Fibroblast of pulmonary artery (primary cell): ENCODE measurements around the gene SMIM7.

Source experiments
- DNase-seq: peaks from one replicate; pipeline ENCODE4 v3.0.0-alpha.2; 2010; ENCODE audit warnings: low read depth
- H3K4me3 ChIP-seq: replicated peaks from 2 replicates; pipeline ENCODE4 v1.5.1; 2011; ENCODE audit warnings: low read depth, mild to moderate bottlenecking, control low read depth, low read length, moderate library complexity
- CTCF ChIP-seq: IDR thresholded peaks from 2 replicates; pipeline ENCODE4 v1.5.1; 2011; ENCODE audit warnings: mild to moderate bottlenecking, control low read depth, low read length, inconsistent platforms; ENCODE audit errors: missing control alignments

Gene SMIM7

GRCh38 chr19:16600824-16601223 is 59.1 kb downstream of the SMIM7 start:
- TF ChIP-seq CTCF = no peak
- H3K4me3 ChIP-seq = no peak overlapping the region
- no peak for DNase-seq

GRCh38 chr19:16599655-16600346 is 60.1 kb downstream of the SMIM7 start:
- no peak for TF ChIP-seq CTCF
- no peak overlapping the region for H3K4me3 ChIP-seq
- DNase-seq = no peak

- TF ChIP-seq CTCF = no peak
- DNase-seq = no peak
- H3K4me3 ChIP-seq = no peak overlapping the region
These were observed 61.1 kb downstream of the SMIM7 start for GRCh38 chr19:16598848-16599247.

GRCh38 chr19:16596399-16596798 is 63.5 kb downstream of the SMIM7 start:
- no peak for TF ChIP-seq CTCF
- DNase-seq = no peak
- no peak overlapping the region for H3K4me3 ChIP-seq
